Activated B cell treated with CpG ODN at 0.5 μM for 24 hours (primary cell): Measurements from ENCODE around the gene GPR18. TPM values are rescaled to one million over a fixed set of nuclear protein-coding genes. Genes with fewer than 3 reads are reported as not detected.

Source experiments
- ATAC-seq: fragments of 200-7000 bp; cut with Tn5 transposase; one replicate; pipeline ENCODE4 v1.10.0; 2021; ENCODE audit warnings: low read depth, mild to moderate bottlenecking, moderate library complexity
- CTCF ChIA-PET: fragments of 350-600 bp; sonication (Branson Sonifier 250); formaldehyde crosslinking; loops from one replicate; lab custom pipeline; 2021; ENCODE audit warnings: antibody characterized with exemption; lab: Charles Lee
- POLR2A ChIA-PET: fragments of 350-600 bp; sonication (Branson Sonifier 250); formaldehyde crosslinking; loops from one replicate; lab custom pipeline; 2021; ENCODE audit warnings: antibody characterized with exemption; lab: Charles Lee
- DNase-seq: peaks from one replicate; pipeline ENCODE4 v3.0.0; 2022
- H3K27ac Mint-ChIP-seq: one replicate; pipeline ENCODE4 v1.8.0; 2020; ENCODE audit warnings: mixed read lengths
- H3K27me3 Mint-ChIP-seq: one replicate; pipeline ENCODE4 v1.8.0; 2021; ENCODE audit warnings: mixed read lengths
- H3K36me3 Mint-ChIP-seq: one replicate; pipeline ENCODE4 v1.8.0; 2021; ENCODE audit warnings: low read depth, mixed read lengths
- H3K4me1 Mint-ChIP-seq: one replicate; pipeline ENCODE4 v1.8.0; 2021; ENCODE audit warnings: mixed read lengths
- H3K4me3 Mint-ChIP-seq: one replicate; pipeline ENCODE4 v1.8.0; 2020; ENCODE audit warnings: mild to moderate bottlenecking, mixed read lengths
- H3K9me3 Mint-ChIP-seq: one replicate; pipeline ENCODE4 v1.8.0; 2020; ENCODE audit warnings: mixed read lengths
- intact Hi-C: fragments of 100-400 bp; cut with micrococcal nuclease; formaldehyde crosslinking; loops from one replicate; pipeline ENCODE4 v1.15.1; 2024
- total RNA-seq: library from RNA; stranded (reverse); gene quantifications from 2 replicates; pipeline ENCODE4 v1.2.3, GENCODE V29; 2022
- TF ChIP-seq, protein P1 (sequence below): fragments of 200-600 bp; IDR thresholded peaks from one replicate; pipeline ENCODE4 v1.8.0; 2022; ENCODE audit warnings: antibody characterized with exemption, mild to moderate bottlenecking

The GPR18 gene
- total RNA-seq, 1 donor from 2014 or later = 29.0 TPM

DNA sequence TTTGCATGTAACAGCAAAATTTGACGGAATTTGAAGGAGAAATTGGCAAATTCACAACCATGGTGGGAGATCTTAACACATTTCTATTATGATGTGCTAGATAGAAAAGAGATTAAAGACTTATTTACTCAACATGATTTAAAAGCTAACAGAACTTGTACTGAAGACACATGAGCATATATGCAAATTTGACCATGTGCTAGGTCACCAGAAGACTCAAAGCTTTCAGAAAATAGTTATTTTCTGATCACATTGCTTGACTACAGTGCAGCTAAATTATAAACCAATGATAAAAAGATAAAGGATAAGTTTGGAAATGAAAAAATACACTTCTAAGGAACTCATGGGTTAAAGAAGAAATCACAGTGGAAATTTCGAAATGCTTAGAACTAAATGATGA, 39.9 kb upstream of the GPR18 start:
- H3K27ac Mint-ChIP-seq = peak overlapping the region; percentile 80
- POLR2A ChIA-PET = interaction anchor here (0.5 to 4.6 kb wide), 9 partner anchors 9 to 374 kb away, joined by 3 to 22 read pairs (median 10); partner anchors contain the start of gene GPR183
- ATAC-seq = no peak

DNA sequence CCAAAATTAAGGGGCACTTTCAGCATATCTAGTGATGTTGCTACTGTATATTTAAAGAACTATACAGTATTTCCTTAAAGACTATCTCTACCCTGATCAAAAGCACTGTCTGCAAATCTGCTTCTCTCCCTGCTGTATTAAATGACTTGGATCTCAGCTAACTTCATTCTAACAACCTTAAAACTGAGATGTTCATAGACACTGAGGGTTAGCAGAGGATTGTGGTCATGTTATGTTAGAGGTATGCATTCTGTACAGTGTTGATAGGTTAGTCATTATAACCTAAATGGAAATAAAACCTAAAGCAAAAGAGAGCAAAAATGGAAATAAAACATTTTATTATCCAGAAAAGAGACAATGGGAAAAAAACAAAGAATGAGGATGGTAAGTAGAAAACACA, 39.2 kb upstream of the GPR18 start:
- Mint-ChIP-seq H3K27ac (peak overlapping the region; percentile 80), H3K36me3 (peaks cover 69% of the 10 kb centered on the region), H3K4me3 (peak overlapping the region; percentile 65), H3K4me1 (peaks cover 90% of the 10 kb centered on the region), H3K9me3 (no peaks in the 10 kb centered on the region), H3K27me3 (no peaks in the 10 kb centered on the region)
- CTCF ChIA-PET = interaction anchor here (1.7 to 3.2 kb wide), 4 partner anchors 14 to 139 kb away, joined by 5 to 17 read pairs (median 7); no protein-coding TSS in a partner anchor
- intact Hi-C loops = loop anchor here (2.0 kb wide), 1 partner anchor 15 kb away; no protein-coding TSS in a partner anchor
- no peak for DNase-seq
- POLR2A ChIA-PET = interaction anchor here (0.6 to 4.6 kb wide), 10 partner anchors 9 to 134 kb away, joined by 3 to 22 read pairs (median 10); partner anchors contain the start of gene GPR183
- TF ChIP-seq, protein P1, sequence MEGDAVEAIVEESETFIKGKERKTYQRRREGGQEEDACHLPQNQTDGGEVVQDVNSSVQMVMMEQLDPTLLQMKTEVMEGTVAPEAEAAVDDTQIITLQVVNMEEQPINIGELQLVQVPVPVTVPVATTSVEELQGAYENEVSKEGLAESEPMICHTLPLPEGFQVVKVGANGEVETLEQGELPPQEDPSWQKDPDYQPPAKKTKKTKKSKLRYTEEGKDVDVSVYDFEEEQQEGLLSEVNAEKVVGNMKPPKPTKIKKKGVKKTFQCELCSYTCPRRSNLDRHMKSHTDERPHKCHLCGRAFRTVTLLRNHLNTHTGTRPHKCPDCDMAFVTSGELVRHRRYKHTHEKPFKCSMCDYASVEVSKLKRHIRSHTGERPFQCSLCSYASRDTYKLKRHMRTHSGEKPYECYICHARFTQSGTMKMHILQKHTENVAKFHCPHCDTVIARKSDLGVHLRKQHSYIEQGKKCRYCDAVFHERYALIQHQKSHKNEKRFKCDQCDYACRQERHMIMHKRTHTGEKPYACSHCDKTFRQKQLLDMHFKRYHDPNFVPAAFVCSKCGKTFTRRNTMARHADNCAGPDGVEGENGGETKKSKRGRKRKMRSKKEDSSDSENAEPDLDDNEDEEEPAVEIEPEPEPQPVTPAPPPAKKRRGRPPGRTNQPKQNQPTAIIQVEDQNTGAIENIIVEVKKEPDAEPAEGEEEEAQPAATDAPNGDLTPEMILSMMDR = no peak
- no peak for ATAC-seq

More for the DNA sequence above, 39.9 kb upstream of the GPR18 start:
- H3K4me3 Mint-ChIP-seq = peak overlapping the region; percentile 65
- no peaks in the 10 kb centered on the region for H3K9me3 Mint-ChIP-seq
- DNase-seq = no peak
- peaks cover 92% of the 10 kb centered on the region for H3K4me1 Mint-ChIP-seq
- peaks cover 68% of the 10 kb centered on the region for H3K36me3 Mint-ChIP-seq
- CTCF ChIA-PET = interaction anchor here (1.7 to 3.2 kb wide), 3 partner anchors 15 to 138 kb away, joined by 6 to 17 read pairs (median 8); no protein-coding TSS in a partner anchor
- intact Hi-C loops = no loop called here
- TF ChIP-seq, protein P1 = no peak
- no peaks in the 10 kb centered on the region for H3K27me3 Mint-ChIP-seq

DNA sequence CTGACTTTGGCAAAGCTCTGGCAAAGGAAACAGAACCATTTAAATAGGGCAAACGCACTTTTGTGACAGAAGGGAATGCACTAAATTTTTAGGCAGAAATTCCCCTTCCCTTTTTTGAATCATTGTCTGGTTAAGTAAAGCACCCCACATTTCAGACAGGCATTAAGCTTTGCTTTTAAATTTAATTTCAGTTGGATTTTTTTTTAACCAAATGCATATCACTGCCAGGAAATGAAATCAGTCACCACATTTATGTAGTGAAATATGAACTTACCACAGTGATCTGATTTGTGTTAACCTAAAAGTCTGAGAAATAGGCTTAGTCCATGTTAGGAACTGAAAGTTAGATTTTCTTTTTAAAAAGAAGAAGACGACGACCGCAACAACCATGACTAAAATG, 38.2 kb upstream of the GPR18 start:
- Mint-ChIP-seq H3K4me3 (peak overlapping the region; percentile 74), H3K4me1 (peaks cover 87% of the 10 kb centered on the region), H3K27ac (peak overlapping the region; percentile 92), H3K9me3 (no peaks in the 10 kb centered on the region), H3K36me3 (peaks cover 70% of the 10 kb centered on the region), H3K27me3 (no peaks in the 10 kb centered on the region)
- intact Hi-C loops = loop anchor here (1.0 to 2.0 kb wide), 3 partner anchors 8 to 14 kb away; partner anchors contain the start of gene GPR183
- ChIA-PET POLR2A (interaction anchor here (0.8 to 4.6 kb wide), 12 partner anchors 9 to 96 kb away, joined by 3 to 22 read pairs (median 4); partner anchors contain the start of genes GPR183 and UBAC2), CTCF (interaction anchor here (0.6 to 3.2 kb wide), 5 partner anchors 25 to 147 kb away, joined by 3 to 17 read pairs (median 5); no protein-coding TSS in a partner anchor)
- DNase-seq (no peak), ATAC-seq (peak; percentile 45)
- TF ChIP-seq, protein P1 = no peak

DNA sequence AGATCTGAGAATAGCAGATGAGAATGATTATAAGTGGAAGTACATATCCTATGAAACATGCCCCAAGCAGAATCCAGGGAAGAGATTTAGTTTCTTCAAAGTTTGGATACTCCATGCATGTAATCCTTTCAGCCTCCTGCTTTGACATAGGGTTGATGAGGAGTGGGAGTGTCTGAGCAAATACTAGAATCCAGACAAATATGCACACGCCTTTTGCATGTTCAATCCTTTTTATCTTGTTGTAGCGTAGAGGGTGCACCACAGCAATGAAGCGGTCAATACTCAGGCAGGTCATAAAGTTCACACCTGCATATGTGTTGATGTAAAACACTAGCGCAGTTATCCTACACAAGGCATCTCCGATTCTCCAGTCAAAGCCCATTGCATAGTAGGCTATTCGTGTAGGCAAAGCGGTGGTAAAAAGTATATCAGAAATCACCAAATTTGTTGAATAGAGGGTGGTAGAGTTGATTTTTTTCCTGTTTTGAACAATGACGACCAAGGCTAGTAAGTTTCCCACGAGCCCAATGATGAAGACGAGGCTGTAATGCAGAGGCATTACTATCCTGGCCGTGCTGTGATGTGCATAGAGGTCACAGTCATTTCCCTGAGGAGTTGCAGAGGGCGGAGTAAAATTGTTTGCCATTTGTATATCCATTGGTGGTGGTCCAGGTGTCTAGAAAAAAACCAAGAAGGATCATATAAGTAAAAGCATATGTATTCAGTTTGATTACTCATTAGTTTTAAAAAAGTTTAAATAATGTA, 37.5 kb upstream of the GPR18 start:
- Mint-ChIP-seq H3K9me3 (no peaks in the 10 kb centered on the region), H3K4me3 (peak overlapping the region; percentile 51), H3K27me3 (no peaks in the 10 kb centered on the region), H3K36me3 (peaks cover 76% of the 10 kb centered on the region), H3K4me1 (peaks cover 89% of the 10 kb centered on the region), H3K27ac (peak overlapping the region; percentile 92)
- ATAC-seq = peak; percentile 43
- POLR2A ChIA-PET = interaction anchor here (0.9 to 4.6 kb wide), 7 partner anchors 10 to 95 kb away, joined by 4 to 22 read pairs (median 5); partner anchors contain the start of gene UBAC2
- intact Hi-C loops = loop anchor here (1.0 to 2.0 kb wide), 3 partner anchors 7 to 13 kb away; partner anchors contain the start of gene GPR183
- CTCF ChIA-PET = interaction anchor here (0.6 to 3.2 kb wide), 4 partner anchors 25 to 148 kb away, joined by 3 to 17 read pairs (median 5); no protein-coding TSS in a partner anchor
- TF ChIP-seq, protein P1 = no peak
- DNase-seq = no peak
